OCI-LY7 (cell line): ENCODE measurements around the gene C14orf93.

Experiments used
- CTCF ChIP-seq: fragments of 200-600 bp; sonication (generic); conservative IDR thresholded peaks from 2 replicates; pipeline ENCODE4 v1.5.1; 2014; ENCODE audit warnings: mild to moderate bottlenecking, antibody characterized with exemption, low read length, moderate library complexity, mixed read lengths
- EZH2phosphoT487 ChIP-seq: fragments of 200-600 bp; sonication (generic); IDR thresholded peaks from 2 replicates; pipeline ENCODE4 v1.6.1; 2018; ENCODE audit warnings: low read depth, borderline replicate concordance, mild to moderate bottlenecking, mixed run types, antibody characterized with exemption, low read length, moderate library complexity, mixed read lengths

DNA sequence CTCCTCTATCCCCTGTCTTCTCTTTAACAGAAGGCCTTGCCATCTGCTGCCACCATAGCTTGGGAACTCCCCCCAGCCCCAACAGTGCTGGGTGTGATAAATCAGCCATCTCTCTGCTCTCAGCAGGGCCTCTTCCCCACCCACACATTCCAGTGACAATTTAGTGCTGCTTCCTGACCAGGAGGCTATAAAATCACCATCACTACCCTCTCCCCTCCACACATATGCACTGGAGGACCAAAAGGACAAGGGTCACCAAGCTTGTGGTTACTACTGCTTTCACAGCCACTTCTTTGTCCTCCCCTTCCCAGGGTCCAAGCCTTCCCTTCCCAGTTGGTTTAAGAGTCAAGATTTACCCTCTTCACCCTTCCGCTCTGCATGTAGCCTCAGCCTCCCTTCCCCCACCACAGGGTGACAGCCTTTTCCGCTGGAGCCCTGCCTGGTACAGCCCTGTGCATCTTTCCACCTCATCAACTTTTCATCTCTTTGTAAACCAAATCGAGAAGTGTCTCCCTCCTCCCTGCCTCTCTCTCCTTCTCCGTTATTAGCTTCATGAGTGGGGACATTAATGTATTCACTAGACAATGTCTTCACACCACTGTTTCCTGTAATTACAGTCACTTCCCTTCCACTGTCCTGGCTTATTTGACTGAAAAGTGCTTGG is 15.3 kb upstream of the C14orf93 start:
- no peak for TF ChIP-seq CTCF
- no peak for TF ChIP-seq EZH2phosphoT487
